Spleen (tissue), 7 donors: Measurements from ENCODE around the gene NAALADL2.

Experiments used
- POLR2A ChIP-seq, 3 donors: fragments of 450-650 bp; IDR thresholded peaks; one replicate each; pipeline ENCODE4 v1.5.1; 2017; ENCODE audit warnings: antibody characterized with exemption in 3 of 3, mild to moderate bottlenecking in 1 of 3
- TF ChIP-seq, protein P1 (sequence below), 11 experiments: fragments of 200-600 bp in 7 of 11; fragments of 450-650 bp in 4 of 11; sonication (generic) in 4 of 11; IDR thresholded peaks in 8 of 11; conservative IDR thresholded peaks in 3 of 11; 1 replicate in 7 of 11; 2 replicates in 4 of 11; pipeline versions ENCODE4 v1.4.0 to v1.8.0; 2016 to 2021; ENCODE audit warnings: antibody characterized with exemption in 11 of 11, inconsistent platforms in 4 of 11, mild to moderate bottlenecking in 1 of 11
- donor health status: DM: no; HTN: no; CAD: no; lungs with moderate emphysema.
- donor health status: DM: no; HTN: no; CAD: no.
- donor health status: DM: no; HTN: no; CAD: no.

DNA sequence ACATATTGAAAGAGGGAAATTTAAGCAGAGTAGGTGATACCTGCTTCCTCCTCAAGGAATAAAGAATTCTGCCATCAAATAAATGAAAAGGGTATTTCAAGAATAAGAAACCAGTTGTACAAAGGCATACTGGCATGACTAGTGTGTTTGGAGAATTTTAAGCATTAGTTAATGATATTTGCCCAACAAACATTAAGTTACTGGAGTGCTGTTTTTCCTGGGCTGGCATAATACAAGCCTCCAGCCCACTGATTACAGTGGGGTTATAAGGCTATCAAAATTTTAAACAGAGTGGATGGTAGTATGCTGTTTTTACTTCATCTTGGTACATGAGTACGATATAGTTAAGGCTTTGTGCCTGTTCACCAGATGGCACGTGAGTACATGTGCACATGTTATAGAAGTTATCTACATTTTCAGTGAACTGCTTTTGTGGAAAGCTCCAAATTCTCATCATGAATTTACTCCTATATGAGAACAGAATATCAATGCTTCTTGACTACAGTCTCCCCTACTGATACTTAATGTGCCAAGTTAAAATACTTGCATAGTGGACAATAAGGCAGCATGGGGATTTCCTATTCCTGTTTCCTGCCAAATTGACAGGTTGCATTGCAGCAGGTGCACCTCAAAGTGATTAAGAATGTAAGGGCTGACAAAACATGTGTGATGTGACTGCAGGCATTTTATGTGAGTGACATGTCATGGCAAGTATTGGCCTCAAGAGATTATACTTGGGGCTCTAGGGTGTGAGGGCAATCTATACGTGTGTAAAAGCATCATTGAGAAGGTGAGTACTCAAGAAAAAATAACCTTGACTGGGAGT, 14.9 kb downstream of the NAALADL2 start:
- TF ChIP-seq, protein P1, sequence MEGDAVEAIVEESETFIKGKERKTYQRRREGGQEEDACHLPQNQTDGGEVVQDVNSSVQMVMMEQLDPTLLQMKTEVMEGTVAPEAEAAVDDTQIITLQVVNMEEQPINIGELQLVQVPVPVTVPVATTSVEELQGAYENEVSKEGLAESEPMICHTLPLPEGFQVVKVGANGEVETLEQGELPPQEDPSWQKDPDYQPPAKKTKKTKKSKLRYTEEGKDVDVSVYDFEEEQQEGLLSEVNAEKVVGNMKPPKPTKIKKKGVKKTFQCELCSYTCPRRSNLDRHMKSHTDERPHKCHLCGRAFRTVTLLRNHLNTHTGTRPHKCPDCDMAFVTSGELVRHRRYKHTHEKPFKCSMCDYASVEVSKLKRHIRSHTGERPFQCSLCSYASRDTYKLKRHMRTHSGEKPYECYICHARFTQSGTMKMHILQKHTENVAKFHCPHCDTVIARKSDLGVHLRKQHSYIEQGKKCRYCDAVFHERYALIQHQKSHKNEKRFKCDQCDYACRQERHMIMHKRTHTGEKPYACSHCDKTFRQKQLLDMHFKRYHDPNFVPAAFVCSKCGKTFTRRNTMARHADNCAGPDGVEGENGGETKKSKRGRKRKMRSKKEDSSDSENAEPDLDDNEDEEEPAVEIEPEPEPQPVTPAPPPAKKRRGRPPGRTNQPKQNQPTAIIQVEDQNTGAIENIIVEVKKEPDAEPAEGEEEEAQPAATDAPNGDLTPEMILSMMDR (IDR thresholded peaks at IDR 0.05 in 8 of 11, conservative IDR thresholded peaks at IDR 0.05 in 3 of 11), result no peak
- no peak for TF ChIP-seq POLR2A (IDR thresholded peaks at IDR 0.05)
